Measurements from ENCODE around the gene SRRM1. TPM values are rescaled to one million over a fixed set of nuclear protein-coding genes. Genes with fewer than 3 reads are reported as not detected.

The SRRM1 gene
- total and polyA plus RNA-seq, 9 of the 15 experiments (the other 6 are each of a cell fraction or from before 2014, with no cell fraction given) = 54.5 to 268 (median 115) TPM

- ChIA-PET POLR2A (interaction anchor here (1.0 kb wide), 1 partner anchor 9 kb away, joined by 5 read pairs; no protein-coding TSS in a partner anchor), CTCF (ENCODE audit: low intra/inter-chr PET ratio) (no interaction called here)
- no peak for DNase-seq (ENCODE audit: extremely low read depth in 1 of 4, low spot score in 3 of 4)
- Histone ChIP-seq H3K9ac (ENCODE audit: insufficient read depth in 1 of 2, low read depth in 2 of 2, low read length in 2 of 2) (no peak overlapping the region), H3K27ac (ENCODE audit: extremely low read depth, low read depth, low read length) (no peak overlapping the region), H3K4me2 (ENCODE audit: insufficient read depth, low read length) (no peak overlapping the region), H2AFZ (ENCODE audit: low read depth, low read length) (no peak overlapping the region), H3K4me3 (no peak overlapping the region), H4K20me1 (replicated peaks; ENCODE audit: control insufficient read depth, insufficient read depth, low read length) (no peaks in the 10 kb centered on the region), H3K9me1 (ENCODE audit: control insufficient read depth, insufficient read depth, low read length) (no peaks in the 10 kb centered on the region), H3K36me3 (ENCODE audit: control insufficient read depth, insufficient read depth, low read length) (peaks cover 7% of the 10 kb centered on the region; the same call in 2 of the 3 replicates), H3K79me2 (ENCODE audit: control insufficient read depth, insufficient read depth, low read length) (no peaks in the 10 kb centered on the region), H3K27me3 (ENCODE audit: control insufficient read depth in 2 of 2, insufficient read depth in 2 of 2, low read length in 2 of 2) (no peaks in the 10 kb centered on the region), H3K4me1 (replicated peaks in 1 of 2; ENCODE audit: control insufficient read depth in 2 of 2, insufficient read depth in 2 of 2, low read length in 2 of 2) (peaks cover 0 to 7% of the 10 kb centered on the region in 2 experiments; a peak in 2 of 5 replicates), H3K9me3 (replicated peaks; ENCODE audit: control insufficient read depth, insufficient read depth, low read depth, low read length) (no peaks in the 10 kb centered on the region)
- no peak for FAIRE-seq
- TF ChIP-seq CBX3 (IDR thresholded peaks at IDR 0.05; ENCODE audit: borderline replicate concordance in 1 of 2, low read length in 2 of 2) = no peak
- no peak for TF ChIP-seq RB1 (IDR thresholded peaks at IDR 0.05; ENCODE audit: low read depth)
- BruUV-seq (replicated peaks) = no TSS peak
- no peak for ATAC-seq
- 73% methylated on average over 4 of the region's 4 CpGs for WGBS (ENCODE audit: insufficient coverage, low coverage, missing lambda C conversion rate)
- intact Hi-C loops (cut with micrococcal nuclease) (no loop called here), in situ Hi-C loops (cut with MboI) (loop anchor here (5.0 kb wide), 1 partner anchor 158 kb away; no protein-coding TSS in a partner anchor)
Observed at GRCh38 chr1:24679725-24680124, 36.6 kb downstream of the SRRM1 start.

GRCh38 chr1:24683713-24684162, 40.6 kb downstream of the SRRM1 start:
- BruUV-seq (replicated peaks) = no TSS peak
- FAIRE-seq = peak; percentile 78
- H3K4me2 ChIP-seq (ENCODE audit: insufficient read depth, low read length) = peak overlapping the region; percentile 19; the same call in 1 of the 2 replicates
- TF ChIP-seq FOSL1 (tag; conservative IDR thresholded peaks at IDR 0.05) (peak; percentile 98), ZNF324 (CRISPR knock-in tag; IDR thresholded peaks at IDR 0.05) (no peak), YY1 (IDR thresholded peaks at IDR 0.05; ENCODE audit: borderline replicate concordance in 1 of 3, control insufficient read depth in 1 of 3, extremely low read depth in 1 of 3, insufficient read depth in 3 of 3, insufficient read length in 1 of 3, insufficient replicate concordance in 2 of 3, low read depth in 1 of 3, low read length in 2 of 3) (no peak), ATF3 (IDR thresholded peaks at IDR 0.05) (peak; percentile 82), ATF3 (CRISPR knock-in tag; conservative IDR thresholded peaks at IDR 0.05) (no peak), JUN (IDR thresholded peaks at IDR 0.05; ENCODE audit: borderline replicate concordance, low read depth, low read length) (peak; percentile 89), JUN (CRISPR knock-in tag; IDR thresholded peaks at IDR 0.05; ENCODE audit: borderline replicate concordance) (no peak), CREB1 (IDR thresholded peaks at IDR 0.05) (no peak), CREB1 (CRISPR knock-in tag; IDR thresholded peaks at IDR 0.05) (no peak), ARID3A (IDR thresholded peaks at IDR 0.05; ENCODE audit: borderline replicate concordance, low read depth, low read length) (peak; percentile 54; the same call in 1 of the 2 replicates)

More at GRCh38 chr1:24683713-24684162, 40.6 kb downstream of the SRRM1 start:
- Histone ChIP-seq H3K9me1 (ENCODE audit: control insufficient read depth, insufficient read depth, low read length) (no peaks in the 10 kb centered on the region), H3K9me3 (replicated peaks; ENCODE audit: control insufficient read depth, insufficient read depth, low read depth, low read length) (no peaks in the 10 kb centered on the region), H3K9ac (ENCODE audit: insufficient read depth in 1 of 2, low read depth in 2 of 2, low read length in 2 of 2) (no peak overlapping the region), H3K4me1 (replicated peaks in 1 of 2; ENCODE audit: control insufficient read depth in 2 of 2, insufficient read depth in 2 of 2, low read length in 2 of 2) (peaks cover 0 to 7% of the 10 kb centered on the region in 2 experiments; a peak in 3 of 5 replicates), H3K27me3 (ENCODE audit: control insufficient read depth in 2 of 2, insufficient read depth in 2 of 2, low read length in 2 of 2) (no peaks in the 10 kb centered on the region; a peak in 2 of 5 replicates), H3K79me2 (ENCODE audit: control insufficient read depth, insufficient read depth, low read length) (no peaks in the 10 kb centered on the region), H3K36me3 (ENCODE audit: control insufficient read depth, insufficient read depth, low read length) (no peaks in the 10 kb centered on the region), H4K20me1 (replicated peaks; ENCODE audit: control insufficient read depth, insufficient read depth, low read length) (no peaks in the 10 kb centered on the region), H2AFZ (ENCODE audit: low read depth, low read length) (peak overlapping the region; percentile 64), H3K27ac (ENCODE audit: extremely low read depth, low read depth, low read length) (no peak overlapping the region), H3K4me3 (no peak overlapping the region)
- under 1% methylated on average over 6 of the region's 6 CpGs for WGBS (ENCODE audit: insufficient coverage, low coverage, missing lambda C conversion rate)
- intact Hi-C loops (cut with micrococcal nuclease) (no loop called here), in situ Hi-C loops (cut with MboI) (loop anchor here (5.0 kb wide), 1 partner anchor 154 kb away; no protein-coding TSS in a partner anchor)
- ChIA-PET POLR2A (interaction anchor here (0.6 to 1.7 kb wide), 6 partner anchors 9 to 180 kb away, joined by 3 to 6 read pairs (median 3); no protein-coding TSS in a partner anchor), CTCF (ENCODE audit: low intra/inter-chr PET ratio) (no interaction called here)
- DNase-seq (ENCODE audit: extremely low read depth in 1 of 4, low spot score in 3 of 4) = peak in 3 of 4 experiments; percentile 24 to 74 (median 66)
- ATAC-seq = peak; percentile 77
